Activated naive CD8-positive, alpha-beta T cell treated with anti-CD3 and anti-CD28 coated beads, Interleukin-2, amount 10 ng/mL, durations not matched to agents 7 days and 5 days (primary cell): ENCODE data around the gene YEATS2. TPM values are rescaled to one million over a fixed set of nuclear protein-coding genes. Genes with fewer than 3 reads are reported as not detected.
A peak's percentile ranks its signal among the peaks of the same experiment; 100 is the strongest.
"Not testable (repeated sequence)": the region's sequence is repeated elsewhere in the genome, so short reads cannot be mapped to it uniquely, and the experiment has no call there.

Experiments
- ATAC-seq: fragments of 150-1000 bp; cut with Tn5 transposase; one replicate; pipeline ENCODE4 v1.10.0; 2021; ENCODE audit warnings: low read depth, moderate library complexity
- POLR2A ChIA-PET: fragments of 350-600 bp; sonication (Branson Sonifier 250); formaldehyde crosslinking; loops from one replicate; lab custom pipeline; 2021; ENCODE audit warnings: antibody characterized with exemption; lab: Charles Lee
- DNase-seq: peaks from one replicate; pipeline ENCODE4 v3.0.0; 2021
- H3K27ac Mint-ChIP-seq: one replicate; pipeline ENCODE4 v1.8.0; 2022; ENCODE audit warnings: mild to moderate bottlenecking, mixed read lengths
- H3K27me3 Mint-ChIP-seq: one replicate; pipeline ENCODE4 v1.8.0; 2022; ENCODE audit warnings: mild to moderate bottlenecking, moderate library complexity, mixed read lengths
- H3K36me3 Mint-ChIP-seq: one replicate; pipeline ENCODE4 v1.8.0; 2021; ENCODE audit warnings: mild to moderate bottlenecking, mixed read lengths
- H3K4me1 Mint-ChIP-seq: one replicate; pipeline ENCODE4 v1.8.0; 2021; ENCODE audit warnings: mixed read lengths
- H3K4me3 Mint-ChIP-seq: one replicate; pipeline ENCODE4 v1.8.0; 2022; ENCODE audit warnings: mild to moderate bottlenecking, moderate library complexity, mixed read lengths
- H3K9me3 Mint-ChIP-seq: one replicate; pipeline ENCODE4 v1.8.0; 2021; ENCODE audit warnings: mixed read lengths
- total RNA-seq, 2 experiments: library from RNA; stranded (reverse); gene quantifications; one replicate each; pipeline ENCODE4 v1.2.3, GENCODE V29; 2021

Gene YEATS2
- total RNA-seq, 2 experiments from 2014 or later, result 49.7 to 52.7 TPM

DNA sequence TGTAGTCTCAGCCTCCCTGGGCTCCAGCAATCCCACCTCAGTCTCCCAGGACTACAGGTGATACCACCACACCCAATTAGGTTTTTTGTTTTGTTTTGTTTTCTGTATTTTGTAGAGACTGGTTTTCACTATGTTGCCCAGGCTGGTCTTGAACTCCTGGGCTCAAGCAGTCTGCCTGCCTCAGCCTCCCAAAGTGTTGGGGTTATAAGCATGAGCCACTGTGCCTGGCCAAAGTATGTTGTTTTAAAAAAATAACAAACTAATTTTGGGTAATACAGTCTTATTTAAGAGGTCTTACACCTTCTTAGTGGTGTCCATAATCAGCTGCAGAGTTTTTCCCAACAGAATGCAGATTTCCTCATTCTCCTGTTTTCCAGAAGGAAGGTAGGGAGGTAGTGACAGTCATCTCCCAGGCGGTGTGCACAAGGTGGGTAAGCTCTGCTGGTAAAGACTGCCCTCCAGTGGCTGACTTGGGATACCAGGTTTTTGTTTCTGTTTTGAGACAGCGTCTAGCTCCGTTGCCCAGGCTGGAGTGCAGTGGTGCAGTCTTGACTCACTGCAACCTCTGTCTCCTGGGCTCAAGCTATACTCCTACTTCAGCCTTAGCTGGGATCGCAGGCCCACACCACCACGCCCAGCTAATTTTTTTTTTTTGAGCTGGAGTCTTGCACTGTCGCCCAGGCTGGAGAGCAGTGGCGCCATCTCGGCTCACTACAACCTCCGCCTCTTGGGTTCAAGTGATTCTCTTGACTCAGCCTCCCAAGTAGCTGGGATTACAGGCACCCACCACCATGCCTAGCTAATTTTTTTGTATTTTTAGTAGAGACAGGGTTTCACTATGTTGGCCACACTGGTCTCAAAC, 69.4 kb downstream of the YEATS2 start:
- Mint-ChIP-seq H3K36me3 (peaks cover 12% of the 10 kb centered on the region), H3K4me3 (no peak overlapping the region), H3K27me3 (no peaks in the 10 kb centered on the region), H3K9me3 (no peaks in the 10 kb centered on the region), H3K4me1 (peaks cover 11% of the 10 kb centered on the region), H3K27ac (no peak overlapping the region)
- POLR2A ChIA-PET, result no interaction called here
- ATAC-seq (peak; percentile 88), DNase-seq (peak; percentile 56)

DNA sequence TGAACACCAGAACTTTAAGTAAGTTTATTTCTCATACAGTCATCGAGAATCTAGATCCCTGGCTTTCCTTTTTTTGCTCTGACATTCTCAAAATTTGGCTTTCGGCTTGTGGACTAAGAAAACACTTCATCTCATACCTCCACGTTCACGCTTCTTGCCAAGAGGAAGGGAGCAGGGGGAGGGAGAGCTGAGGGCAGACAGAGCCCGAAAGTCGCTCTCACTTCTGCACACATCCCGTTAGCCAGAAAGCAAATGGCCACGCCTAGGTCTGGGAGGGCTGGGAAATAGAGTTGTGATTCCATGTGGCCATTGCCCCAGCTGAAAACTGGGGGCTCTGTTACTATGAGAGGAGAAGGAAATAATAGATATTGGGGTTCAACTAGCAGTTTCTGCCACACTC, 70.5 kb downstream of the YEATS2 start:
- ATAC-seq (no peak), DNase-seq (no peak)
- H3K9me3 Mint-ChIP-seq, result no peaks in the 10 kb centered on the region
- no peaks in the 10 kb centered on the region for H3K27me3 Mint-ChIP-seq
- peaks cover 8% of the 10 kb centered on the region for H3K36me3 Mint-ChIP-seq
- H3K4me1 Mint-ChIP-seq, result peaks cover 11% of the 10 kb centered on the region
- no peak overlapping the region for H3K4me3 Mint-ChIP-seq
- POLR2A ChIA-PET, result no interaction called here
- H3K27ac Mint-ChIP-seq, result no peak overlapping the region

- no peak overlapping the region for H3K4me3 Mint-ChIP-seq
- H3K27me3 Mint-ChIP-seq, result no peaks in the 10 kb centered on the region
- H3K4me1 Mint-ChIP-seq, result peaks cover 11% of the 10 kb centered on the region
- ATAC-seq (no peak), DNase-seq (no peak)
- peaks cover 15% of the 10 kb centered on the region for H3K36me3 Mint-ChIP-seq
- H3K9me3 Mint-ChIP-seq, result no peaks in the 10 kb centered on the region
- POLR2A ChIA-PET, result no interaction called here
- H3K27ac Mint-ChIP-seq, result no peak overlapping the region
Measured at GRCh38 chr3:183769453-183769852, 71.9 kb downstream of the YEATS2 start.

DNA sequence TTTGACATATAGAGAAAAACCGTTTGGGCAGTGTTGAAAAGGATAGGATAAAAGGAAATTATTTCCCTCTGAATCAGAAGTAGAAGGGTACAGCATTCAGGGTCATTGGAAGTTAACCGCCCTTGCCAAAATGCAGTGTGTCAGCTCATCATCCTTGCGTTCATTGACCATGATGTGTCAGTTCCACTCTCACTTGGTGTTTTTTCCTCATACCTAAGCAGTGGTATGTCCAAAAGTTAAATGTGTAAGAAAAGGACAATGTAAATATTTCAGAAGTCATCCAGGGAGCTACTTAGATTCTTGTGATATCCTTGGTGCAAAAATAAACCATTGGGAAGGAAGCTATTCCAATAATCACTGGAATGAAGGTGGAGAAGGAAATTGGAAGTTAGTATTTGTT, 77.0 kb downstream of the YEATS2 start:
- H3K36me3 Mint-ChIP-seq, result peaks cover 34% of the 10 kb centered on the region
- no peak overlapping the region for H3K27ac Mint-ChIP-seq
- POLR2A ChIA-PET, result no interaction called here
- H3K4me3 Mint-ChIP-seq, result no peak overlapping the region
- ATAC-seq, result no peak
- no peaks in the 10 kb centered on the region for H3K9me3 Mint-ChIP-seq
- no peaks in the 10 kb centered on the region for H3K4me1 Mint-ChIP-seq
- no peaks in the 10 kb centered on the region for H3K27me3 Mint-ChIP-seq
- DNase-seq, result no peak

GRCh38 chr3:183775781-183776180, 78.2 kb downstream of the YEATS2 start:
- Mint-ChIP-seq H3K9me3 (no peaks in the 10 kb centered on the region), H3K4me1 (no peaks in the 10 kb centered on the region)

DNA sequence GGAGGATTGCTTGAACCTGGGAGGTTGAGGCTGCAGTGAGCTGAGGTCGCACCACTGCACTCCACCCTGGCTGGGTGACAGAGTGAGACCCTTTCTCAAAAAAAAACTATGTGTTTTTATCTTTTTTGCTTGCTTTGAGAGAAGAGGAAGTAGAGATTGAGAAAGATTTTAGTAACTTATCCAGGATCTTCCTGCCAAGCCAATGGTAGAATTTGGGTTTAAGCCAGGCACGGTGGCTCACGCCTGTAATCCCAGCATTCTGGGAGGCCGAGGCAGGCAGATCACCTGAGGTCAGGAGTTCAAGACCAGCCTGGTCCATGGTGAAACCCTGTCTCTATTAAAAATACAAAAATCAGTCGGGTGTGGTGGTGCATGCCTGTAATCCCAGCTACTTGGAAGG, 78.9 kb downstream of the YEATS2 start:
- POLR2A ChIA-PET, H3K27ac Mint-ChIP-seq: not testable (repeated sequence)
- peaks cover 38% of the 10 kb centered on the region for H3K36me3 Mint-ChIP-seq

More at GRCh38 chr3:183775781-183776180, 78.2 kb downstream of the YEATS2 start:
- Mint-ChIP-seq H3K27me3 (no peaks in the 10 kb centered on the region), H3K27ac (peak overlapping the region; percentile 13), H3K4me3 (no peak overlapping the region), H3K36me3 (peaks cover 37% of the 10 kb centered on the region)
- POLR2A ChIA-PET, result no interaction called here
- no peak for DNase-seq
- no peak for ATAC-seq

DNA sequence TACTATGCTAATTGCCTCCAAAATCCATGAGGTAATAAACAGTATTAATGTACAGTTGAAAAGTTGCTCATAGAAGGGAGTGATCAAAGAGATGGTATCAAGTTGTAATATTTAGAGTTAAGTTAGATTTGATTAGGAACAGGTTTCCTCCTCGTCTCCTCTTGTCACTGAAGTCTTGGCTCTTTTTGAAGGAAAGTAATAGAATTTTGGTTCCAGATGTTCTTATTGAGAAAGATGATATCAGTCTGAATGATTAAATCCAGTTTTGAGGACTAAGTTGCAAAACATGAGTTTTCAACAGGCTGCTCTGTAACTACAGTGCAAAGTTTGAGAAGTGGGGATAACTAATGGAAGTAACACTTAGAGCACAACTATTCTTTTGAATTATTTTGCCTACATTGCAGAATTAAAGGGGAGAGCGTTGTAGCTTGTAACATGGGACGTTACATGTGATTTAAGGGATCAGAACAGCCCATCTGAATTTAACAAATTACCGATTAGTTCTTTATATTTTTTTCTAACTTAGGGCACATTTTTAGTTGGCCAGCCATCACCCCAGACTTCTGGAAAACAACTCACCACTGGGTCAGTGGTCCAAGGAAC, 79.5 kb downstream of the YEATS2 start:
- POLR2A ChIA-PET, result no interaction called here

More for the DNA sequence above, 78.9 kb downstream of the YEATS2 start:
- not testable (repeated sequence) for ATAC-seq, H3K9me3 Mint-ChIP-seq, H3K4me1 Mint-ChIP-seq, H3K27me3 Mint-ChIP-seq, DNase-seq, H3K4me3 Mint-ChIP-seq

GRCh38 chr3:183779896-183780465, 82.4 kb downstream of the YEATS2 start:
- DNase-seq (no peak), ATAC-seq (no peak)
- H3K27me3 Mint-ChIP-seq, result no peaks in the 10 kb centered on the region
- peaks cover 39% of the 10 kb centered on the region for H3K36me3 Mint-ChIP-seq
- POLR2A ChIA-PET, result no interaction called here
- H3K9me3 Mint-ChIP-seq, result no peaks in the 10 kb centered on the region
- no peaks in the 10 kb centered on the region for H3K4me1 Mint-ChIP-seq
- H3K27ac Mint-ChIP-seq, result no peak overlapping the region
- H3K4me3 Mint-ChIP-seq, result no peak overlapping the region

More for the DNA sequence above, 79.5 kb downstream of the YEATS2 start:
- Mint-ChIP-seq H3K27ac (no peak overlapping the region), H3K4me1 (no peaks in the 10 kb centered on the region), H3K27me3 (no peaks in the 10 kb centered on the region), H3K4me3 (no peak overlapping the region), H3K36me3 (peaks cover 41% of the 10 kb centered on the region), H3K9me3 (no peaks in the 10 kb centered on the region)
- no peak for ATAC-seq
- DNase-seq, result no peak

DNA sequence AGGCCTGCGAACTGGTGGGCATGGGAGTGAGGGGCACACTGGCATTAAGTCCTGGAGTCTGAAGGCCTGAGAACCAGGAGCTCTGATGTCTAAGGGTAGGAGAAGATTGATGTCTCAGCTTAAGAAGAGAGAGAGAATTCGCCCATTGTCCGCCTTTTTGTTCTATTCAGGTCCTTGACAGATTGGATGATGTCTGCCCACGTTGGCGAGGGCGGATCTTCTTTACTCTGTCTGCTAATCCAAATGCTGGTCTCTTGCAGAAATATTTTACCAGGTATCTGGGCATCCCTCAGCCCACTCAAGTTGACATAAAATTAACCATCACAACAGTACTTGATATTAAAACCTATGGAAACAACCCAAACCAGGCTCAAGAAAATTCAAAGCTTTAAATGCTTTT, 83.6 kb downstream of the YEATS2 start:
- Mint-ChIP-seq H3K27me3 (no peaks in the 10 kb centered on the region), H3K36me3 (peaks cover 36% of the 10 kb centered on the region), H3K27ac (no peak overlapping the region), H3K9me3 (no peaks in the 10 kb centered on the region), H3K4me3 (no peak overlapping the region), H3K4me1 (no peaks in the 10 kb centered on the region)
- ATAC-seq, result no peak
- POLR2A ChIA-PET, result no interaction called here
- DNase-seq, result no peak

- peaks cover 39% of the 10 kb centered on the region for H3K36me3 Mint-ChIP-seq
- no peaks in the 10 kb centered on the region for H3K9me3 Mint-ChIP-seq
- H3K4me3 Mint-ChIP-seq, result no peak overlapping the region
- H3K27me3 Mint-ChIP-seq, result no peaks in the 10 kb centered on the region
- no peak overlapping the region for H3K27ac Mint-ChIP-seq
- POLR2A ChIA-PET, result no interaction called here
- DNase-seq (no peak), ATAC-seq (no peak)
- no peaks in the 10 kb centered on the region for H3K4me1 Mint-ChIP-seq
Measured at GRCh38 chr3:183782576-183783276, 85.1 kb downstream of the YEATS2 start.

DNA sequence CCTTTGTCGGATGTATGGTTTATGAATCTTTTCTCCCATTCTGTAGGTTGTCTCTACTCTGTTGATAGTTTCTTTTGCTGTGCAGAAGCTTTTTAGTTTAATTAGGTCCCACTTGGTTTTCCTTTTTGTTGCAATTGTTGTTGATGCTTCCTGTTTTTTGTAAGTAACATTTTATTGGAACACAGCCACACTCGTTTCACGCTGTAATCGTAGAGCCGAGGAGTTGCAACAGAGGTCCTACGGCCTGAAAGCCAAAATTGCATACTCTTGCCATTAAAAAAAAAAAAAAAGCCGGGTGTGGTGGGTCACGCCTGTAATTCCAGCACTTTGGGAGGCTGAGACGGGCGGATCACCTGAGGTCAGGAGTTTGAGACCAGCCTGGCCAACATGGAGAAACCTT, 86.9 kb downstream of the YEATS2 start:
- POLR2A ChIA-PET, H3K27ac Mint-ChIP-seq, H3K27me3 Mint-ChIP-seq, DNase-seq, H3K9me3 Mint-ChIP-seq, ATAC-seq, H3K4me3 Mint-ChIP-seq, H3K4me1 Mint-ChIP-seq: not testable (repeated sequence)
- H3K36me3 Mint-ChIP-seq, result peaks cover 36% of the 10 kb centered on the region

GRCh38 chr3:183789826-183790225, 92.2 kb downstream of the YEATS2 start:
- peak overlapping the region; percentile 41 for H3K27ac Mint-ChIP-seq
- H3K27me3 Mint-ChIP-seq, result no peaks in the 10 kb centered on the region
- no peak for DNase-seq
- POLR2A ChIA-PET, result interaction anchor here (0.7 kb wide), 1 partner anchor 23 kb away, joined by 3 read pairs; no protein-coding TSS in a partner anchor
- peaks cover 32% of the 10 kb centered on the region for H3K36me3 Mint-ChIP-seq
- no peak for ATAC-seq
- H3K4me1 Mint-ChIP-seq, result peaks cover 6% of the 10 kb centered on the region
- no peak overlapping the region for H3K4me3 Mint-ChIP-seq
- H3K9me3 Mint-ChIP-seq, result no peaks in the 10 kb centered on the region

- Mint-ChIP-seq H3K4me3 (no peak overlapping the region), H3K27me3 (no peaks in the 10 kb centered on the region), H3K36me3 (peaks cover 32% of the 10 kb centered on the region), H3K27ac (no peak overlapping the region), H3K4me1 (peaks cover 6% of the 10 kb centered on the region), H3K9me3 (no peaks in the 10 kb centered on the region)
- ATAC-seq (no peak), DNase-seq (no peak)
- POLR2A ChIA-PET, result no interaction called here
Measured at GRCh38 chr3:183790700-183791099, 93.1 kb downstream of the YEATS2 start.
